ENCODE results near the gene ZCRB1. TPM values are rescaled to one million over a fixed set of nuclear protein-coding genes. Genes with fewer than 3 reads are reported as not detected.

The ZCRB1 gene
- total RNA-seq, 1 donor from 2014 or later = 43.2 TPM

- Mint-ChIP-seq H3K4me1 (ENCODE audit: low read depth, unreplicated experiment) (no peaks in the 10 kb centered on the region), H3K36me3 (ENCODE audit: unreplicated experiment) (no peaks in the 10 kb centered on the region), H3K27ac (ENCODE audit: unreplicated experiment) (no peak overlapping the region), H3K27me3 (ENCODE audit: unreplicated experiment) (peaks cover 2% of the 10 kb centered on the region), H3K9me3 (ENCODE audit: unreplicated experiment) (no peaks in the 10 kb centered on the region), H3K4me3 (ENCODE audit: unreplicated experiment) (no peak overlapping the region)
- no peak for TF ChIP-seq CTCF (IDR thresholded peaks at IDR 0.05; ENCODE audit: partially characterized antibody, unreplicated experiment)
- no peak for DNase-seq
Observed at GRCh38 chr12:42281844-42282243, 44.0 kb downstream of the ZCRB1 start.

- Mint-ChIP-seq H3K9me3 (ENCODE audit: unreplicated experiment) (no peaks in the 10 kb centered on the region), H3K36me3 (ENCODE audit: unreplicated experiment) (no peaks in the 10 kb centered on the region), H3K27me3 (ENCODE audit: unreplicated experiment) (peaks cover 2% of the 10 kb centered on the region), H3K27ac (ENCODE audit: unreplicated experiment) (no peak overlapping the region), H3K4me1 (ENCODE audit: low read depth, unreplicated experiment) (no peaks in the 10 kb centered on the region), H3K4me3 (ENCODE audit: unreplicated experiment) (no peak overlapping the region)
- TF ChIP-seq CTCF (IDR thresholded peaks at IDR 0.05; ENCODE audit: partially characterized antibody, unreplicated experiment) = no peak
- no peak for DNase-seq
Observed at GRCh38 chr12:42281278-42281677, 44.6 kb downstream of the ZCRB1 start.

- TF ChIP-seq CTCF (IDR thresholded peaks at IDR 0.05; ENCODE audit: partially characterized antibody, unreplicated experiment) = no peak
- no peaks in the 10 kb centered on the region for H3K9me3 Mint-ChIP-seq (ENCODE audit: unreplicated experiment)
- no peaks in the 10 kb centered on the region for H3K36me3 Mint-ChIP-seq (ENCODE audit: unreplicated experiment)
- DNase-seq = no peak
- no peaks in the 10 kb centered on the region for H3K4me1 Mint-ChIP-seq (ENCODE audit: low read depth, unreplicated experiment)
- H3K4me3 Mint-ChIP-seq (ENCODE audit: unreplicated experiment) = no peak overlapping the region
- no peak overlapping the region for H3K27ac Mint-ChIP-seq (ENCODE audit: unreplicated experiment)
- peaks cover 2% of the 10 kb centered on the region for H3K27me3 Mint-ChIP-seq (ENCODE audit: unreplicated experiment)
Observed at GRCh38 chr12:42278128-42278510, 47.8 kb downstream of the ZCRB1 start.

GRCh38 chr12:42277396-42278127, 48.3 kb downstream of the ZCRB1 start:
- no peak overlapping the region for H3K4me3 Mint-ChIP-seq (ENCODE audit: unreplicated experiment)
- H3K27ac Mint-ChIP-seq (ENCODE audit: unreplicated experiment) = no peak overlapping the region
- H3K4me1 Mint-ChIP-seq (ENCODE audit: low read depth, unreplicated experiment) = no peaks in the 10 kb centered on the region
- H3K9me3 Mint-ChIP-seq (ENCODE audit: unreplicated experiment) = no peaks in the 10 kb centered on the region
- no peaks in the 10 kb centered on the region for H3K36me3 Mint-ChIP-seq (ENCODE audit: unreplicated experiment)
- no peak for DNase-seq
- H3K27me3 Mint-ChIP-seq (ENCODE audit: unreplicated experiment) = peaks cover 2% of the 10 kb centered on the region
- no peak for TF ChIP-seq CTCF (IDR thresholded peaks at IDR 0.05; ENCODE audit: partially characterized antibody, unreplicated experiment)

- Mint-ChIP-seq H3K36me3 (ENCODE audit: unreplicated experiment) (no peaks in the 10 kb centered on the region), H3K4me1 (ENCODE audit: low read depth, unreplicated experiment) (no peaks in the 10 kb centered on the region), H3K9me3 (ENCODE audit: unreplicated experiment) (no peaks in the 10 kb centered on the region), H3K27me3 (ENCODE audit: unreplicated experiment) (peaks cover 5% of the 10 kb centered on the region), H3K27ac (ENCODE audit: unreplicated experiment) (no peak overlapping the region), H3K4me3 (ENCODE audit: unreplicated experiment) (no peak overlapping the region)
- DNase-seq = no peak
- TF ChIP-seq CTCF (IDR thresholded peaks at IDR 0.05; ENCODE audit: partially characterized antibody, unreplicated experiment) = no peak
Observed at GRCh38 chr12:42275499-42275898, 50.4 kb downstream of the ZCRB1 start.
